Measurements from ENCODE around the gene EIF4G3.
A peak's percentile ranks its signal among the peaks of the same experiment; 100 is the strongest.
"Not testable (repeated sequence)": the region's sequence is repeated elsewhere in the genome, so short reads cannot be mapped to it uniquely, and the experiment has no call there.

EIF4G3 gene

GRCh38 chr1:21176586-21177555, at the start of gene EIF4G3:
TSS of gene EIF4G3 (minus strand) at chr1:21176897. CDS start at chr1:21002742, 174,155 bp downstream.
- DNase-seq, result peak; percentile 97 to 100 (median 98)

GRCh38 chr1:21225065-21225464, 48.4 kb upstream of the EIF4G3 start:
- DNase-seq, result no peak

- no peak for DNase-seq
Measured at GRCh38 chr1:21220815-21221214, 44.1 kb upstream of the EIF4G3 start.

GRCh38 chr1:21219674-21220073, 43.0 kb upstream of the EIF4G3 start:
- no peak for DNase-seq

- DNase-seq, result peak in 2 of 4 experiments; percentile 6 to 19
Measured at GRCh38 chr1:21217812-21218596, 41.3 kb upstream of the EIF4G3 start.

GRCh38 chr1:21216835-21217811, 40.4 kb upstream of the EIF4G3 start:
- DNase-seq, result peak; percentile 25 to 52 (median 30)

- no peak for DNase-seq
Measured at GRCh38 chr1:21212126-21212525, 35.4 kb upstream of the EIF4G3 start.

GRCh38 chr1:21208137-21208700, 31.5 kb upstream of the EIF4G3 start:
- not testable (repeated sequence) for DNase-seq

GRCh38 chr1:21206117-21206516, 29.4 kb upstream of the EIF4G3 start:
- no peak for DNase-seq

GRCh38 chr1:21205416-21205815, 28.7 kb upstream of the EIF4G3 start:
- no peak for DNase-seq

GRCh38 chr1:21201650-21202049, 25.0 kb upstream of the EIF4G3 start:
- DNase-seq, result no peak

- not testable (repeated sequence) for DNase-seq
Measured at GRCh38 chr1:21201238-21201637, 24.5 kb upstream of the EIF4G3 start.

- DNase-seq, result no peak
Measured at GRCh38 chr1:21200767-21201166, 24.1 kb upstream of the EIF4G3 start.

GRCh38 chr1:21198929-21199328, 22.2 kb upstream of the EIF4G3 start:
- DNase-seq, result no peak

GRCh38 chr1:21192871-21193270, 16.2 kb upstream of the EIF4G3 start:
- DNase-seq, result no peak

GRCh38 chr1:21192284-21192683, 15.6 kb upstream of the EIF4G3 start:
- DNase-seq, result no peak

GRCh38 chr1:21190771-21191170, 14.1 kb upstream of the EIF4G3 start:
- DNase-seq, result not testable (repeated sequence)

GRCh38 chr1:21189906-21190500, 13.3 kb upstream of the EIF4G3 start:
- no peak for DNase-seq

- DNase-seq, result no peak
Measured at GRCh38 chr1:21189421-21189820, 12.7 kb upstream of the EIF4G3 start.

GRCh38 chr1:21188235-21188634, 11.5 kb upstream of the EIF4G3 start:
- no peak for DNase-seq

- no peak for DNase-seq
Measured at GRCh38 chr1:21185221-21185731, 8.6 kb upstream of the EIF4G3 start.

All from activated CD4-positive, CD25-positive, alpha-beta regulatory T cell (primary cell).